Activated T-cell treated with anti-CD3 and anti-CD28 coated beads, Interleukin-2, amount 50 U/mL, for 72 hours (primary cell): Measurements from ENCODE around the gene ADGRL2. TPM values are rescaled to one million over a fixed set of nuclear protein-coding genes. Genes with fewer than 3 reads are reported as not detected.

Experiments
- ATAC-seq, 2 donors: fragments of 150-1000 bp; cut with Tn5 transposase; replicated peaks in 1 of 2; 2 replicates each; pipeline ENCODE4 v1.10.0; 2021; ENCODE audit warnings: moderate library complexity in 2 of 2, mild to moderate bottlenecking in 1 of 2
- DNase-seq, 2 donors: peaks; one replicate each; pipeline ENCODE4 v3.0.0; 2021 to 2022; ENCODE audit warnings: mixed read lengths in 1 of 2
- H3K27ac Mint-ChIP-seq: one replicate; pipeline ENCODE4 v1.8.0; 2022; ENCODE audit warnings: mild to moderate bottlenecking, moderate library complexity, mixed read lengths
- H3K27me3 Mint-ChIP-seq: one replicate; pipeline ENCODE4 v1.8.0; 2022; ENCODE audit warnings: low read depth, mixed read lengths
- H3K36me3 Mint-ChIP-seq, 2 donors: one replicate each; pipeline ENCODE4 v1.8.0; 2022; ENCODE audit warnings: mixed read lengths in 2 of 2, mild to moderate bottlenecking in 1 of 2; ENCODE audit not compliant: insufficient read depth in 2 of 2
- H3K4me1 Mint-ChIP-seq: one replicate; pipeline ENCODE4 v1.8.0; 2022; ENCODE audit warnings: low read depth, mixed read lengths
- H3K4me3 Mint-ChIP-seq, 2 donors: one replicate each; pipeline ENCODE4 v1.8.0; 2022; ENCODE audit warnings: mild to moderate bottlenecking in 2 of 2, mixed read lengths in 2 of 2, moderate library complexity in 2 of 2
- H3K9me3 Mint-ChIP-seq, 2 donors: one replicate each; pipeline ENCODE4 v1.8.0; 2022; ENCODE audit warnings: mixed read lengths in 2 of 2
- total RNA-seq, 2 donors: library from RNA; stranded (reverse); gene quantifications; one replicate each; pipeline ENCODE4 v1.2.3, GENCODE V29; 2022

The ADGRL2 gene
- total RNA-seq, 2 donors from 2014 or later, result not detected

- DNase-seq, result no peak
- Mint-ChIP-seq H3K4me1 (no peaks in the 10 kb centered on the region), H3K9me3 (no peaks in the 10 kb centered on the region), H3K4me3 (no peak overlapping the region), H3K36me3 (no peaks in the 10 kb centered on the region), H3K27ac (no peak overlapping the region), H3K27me3 (no peaks in the 10 kb centered on the region)
- no peak for ATAC-seq
Measured at GRCh38 chr1:82007804-82008203, 207.1 kb downstream of the ADGRL2 start.

GRCh38 chr1:82013702-82014101 lies 213.0 kb downstream of the ADGRL2 start:
- Mint-ChIP-seq H3K36me3 (no peaks in the 10 kb centered on the region), H3K4me1 (no peaks in the 10 kb centered on the region), H3K27me3 (no peaks in the 10 kb centered on the region), H3K27ac (no peak overlapping the region), H3K4me3 (no peak overlapping the region), H3K9me3 (peaks cover 0 to 1% of the 10 kb centered on the region in 2 donors)
- DNase-seq, result no peak
- ATAC-seq, result no peak

- DNase-seq (no peak), ATAC-seq (no peak)
- no peak overlapping the region for H3K4me3 Mint-ChIP-seq
- no peaks in the 10 kb centered on the region for H3K27me3 Mint-ChIP-seq
- no peaks in the 10 kb centered on the region for H3K4me1 Mint-ChIP-seq
- H3K9me3 Mint-ChIP-seq, result peaks cover 3 to 4% of the 10 kb centered on the region in 2 donors
- H3K27ac Mint-ChIP-seq, result no peak overlapping the region
- H3K36me3 Mint-ChIP-seq, result no peaks in the 10 kb centered on the region
Measured at GRCh38 chr1:82015444-82015843, 214.7 kb downstream of the ADGRL2 start.

GRCh38 chr1:82018319-82018718 lies 217.6 kb downstream of the ADGRL2 start:
- no peak for ATAC-seq
- H3K27ac Mint-ChIP-seq, result no peak overlapping the region
- H3K4me1 Mint-ChIP-seq, result no peaks in the 10 kb centered on the region
- H3K4me3 Mint-ChIP-seq, result no peak overlapping the region
- no peaks in the 10 kb centered on the region for H3K27me3 Mint-ChIP-seq
- DNase-seq, result no peak
- peaks cover 3 to 6% of the 10 kb centered on the region in 2 donors for H3K9me3 Mint-ChIP-seq
- no peaks in the 10 kb centered on the region for H3K36me3 Mint-ChIP-seq

- H3K27me3 Mint-ChIP-seq, result no peaks in the 10 kb centered on the region
- ATAC-seq (no peak), DNase-seq (no peak)
- no peak overlapping the region for H3K4me3 Mint-ChIP-seq
- no peak overlapping the region for H3K27ac Mint-ChIP-seq
- no peaks in the 10 kb centered on the region for H3K36me3 Mint-ChIP-seq
- H3K4me1 Mint-ChIP-seq, result no peaks in the 10 kb centered on the region
- H3K9me3 Mint-ChIP-seq, result peaks cover 3 to 6% of the 10 kb centered on the region in 2 donors
Measured at GRCh38 chr1:82019508-82019907, 218.8 kb downstream of the ADGRL2 start.

- ATAC-seq (no peak), DNase-seq (no peak)
- Mint-ChIP-seq H3K4me1 (no peaks in the 10 kb centered on the region), H3K27ac (no peak overlapping the region), H3K4me3 (no peak overlapping the region), H3K36me3 (no peaks in the 10 kb centered on the region), H3K27me3 (no peaks in the 10 kb centered on the region), H3K9me3 (no peaks in the 10 kb centered on the region)
Measured at GRCh38 chr1:82030830-82031229, 230.1 kb downstream of the ADGRL2 start.

- no peaks in the 10 kb centered on the region for H3K27me3 Mint-ChIP-seq
- H3K36me3 Mint-ChIP-seq, result no peaks in the 10 kb centered on the region
- H3K4me1 Mint-ChIP-seq, result no peaks in the 10 kb centered on the region
- DNase-seq (no peak), ATAC-seq (no peak)
- H3K9me3 Mint-ChIP-seq, result peaks cover 0 to 2% of the 10 kb centered on the region in 2 donors
- no peak overlapping the region for H3K27ac Mint-ChIP-seq
- H3K4me3 Mint-ChIP-seq, result no peak overlapping the region
Measured at GRCh38 chr1:82032068-82032467, 231.3 kb downstream of the ADGRL2 start.

- Mint-ChIP-seq H3K4me3 (no peak overlapping the region), H3K9me3 (peaks cover 2% of the 10 kb centered on the region in 2 donors), H3K27ac (no peak overlapping the region), H3K27me3 (no peaks in the 10 kb centered on the region), H3K4me1 (no peaks in the 10 kb centered on the region), H3K36me3 (no peaks in the 10 kb centered on the region)
- DNase-seq (no peak), ATAC-seq (no peak)
Measured at GRCh38 chr1:82034812-82035211, 234.1 kb downstream of the ADGRL2 start.
